Measurements from ENCODE around the gene SMIM36. TPM values are rescaled to one million over a fixed set of nuclear protein-coding genes. Genes with fewer than 3 reads are reported as not detected.

Gene SMIM36
- total and polyA plus RNA-seq, 12 donors: not detected

- 93 to 98% methylated on average over 2 of the region's 2 CpGs for WGBS, 2 donors
- Histone ChIP-seq H3K27ac (no peak overlapping the region), H3K9me3 (peaks cover 0 to 12% (median 0%) of the 10 kb centered on the region in 11 donors), H3K27me3 (peaks cover 0 to 29% (median 3%) of the 10 kb centered on the region in 7 donors), H3K4me1 (no peaks in the 10 kb centered on the region), H3K4me3 (no peak overlapping the region), H3K36me3 (no peaks in the 10 kb centered on the region)
- intact Hi-C loops (cut with DNase I): no loop called here
- DNase-seq (no peak), ATAC-seq (no peak)
- TF ChIP-seq CTCF (IDR thresholded peaks at IDR 0.05): no peak
Measured at GRCh38 chr17:55546481-55546880, 35.2 kb upstream of the SMIM36 start.

GRCh38 chr17:55545806-55546205 is 34.6 kb upstream of the SMIM36 start:
- TF ChIP-seq CTCF (IDR thresholded peaks at IDR 0.05): no peak
- intact Hi-C loops (cut with DNase I): no loop called here
- Histone ChIP-seq H3K27me3 (peaks cover 0 to 29% (median 3%) of the 10 kb centered on the region in 7 donors), H3K4me1 (peaks cover 0 to 1% (median 0%) of the 10 kb centered on the region in 9 donors), H3K9me3 (peaks cover 0 to 12% (median 0%) of the 10 kb centered on the region in 11 donors), H3K27ac (no peak overlapping the region), H3K4me3 (no peak overlapping the region), H3K36me3 (no peaks in the 10 kb centered on the region)
- ATAC-seq (no peak), DNase-seq (no peak)
- 85 to 86% methylated on average over 6 of the region's 6 CpGs for WGBS, 2 donors

- intact Hi-C loops (cut with DNase I): no loop called here
- Histone ChIP-seq H3K4me1 (peaks cover 0 to 7% (median 0%) of the 10 kb centered on the region in 9 donors), H3K27me3 (peaks cover 0 to 29% (median 3%) of the 10 kb centered on the region in 7 donors), H3K4me3 (no peak overlapping the region), H3K36me3 (no peaks in the 10 kb centered on the region), H3K9me3 (peaks cover 0 to 9% (median 0%) of the 10 kb centered on the region in 11 donors), H3K27ac (no peak overlapping the region)
- no peak for DNase-seq
- ATAC-seq: no peak
- TF ChIP-seq CTCF (IDR thresholded peaks at IDR 0.05): no peak
Measured at GRCh38 chr17:55543709-55544108, 32.5 kb upstream of the SMIM36 start.

GRCh38 chr17:55540414-55541091 is 29.3 kb upstream of the SMIM36 start:
- ATAC-seq (no peak), DNase-seq (no peak)
- H3K27me3 ChIP-seq: peaks cover 0 to 24% (median 3%) of the 10 kb centered on the region in 7 donors
- H3K4me1 ChIP-seq: peaks cover 0 to 7% (median 0%) of the 10 kb centered on the region in 9 donors
- H3K9me3 ChIP-seq: peaks cover 0 to 4% (median 0%) of the 10 kb centered on the region in 11 donors
- H3K4me3 ChIP-seq: no peak overlapping the region
- H3K36me3 ChIP-seq: no peaks in the 10 kb centered on the region
- WGBS, 2 donors: 24 to 26% methylated on average over 4 of the region's 4 CpGs
- H3K27ac ChIP-seq: no peak overlapping the region
- TF ChIP-seq CTCF (IDR thresholded peaks at IDR 0.05): no peak
- intact Hi-C loops (cut with DNase I): no loop called here
